ENCODE measurements around the gene CLCA4.

Gene CLCA4

GRCh38 chr1:86616871-86617270, 70.0 kb downstream of the CLCA4 start:
- H3K4me3 ChIP-seq (ENCODE audit: extremely low read depth, insufficient read depth, low read length, poor library complexity, severe bottlenecking) = no peak overlapping the region
- no peaks in the 10 kb centered on the region for H3K9me3 ChIP-seq (ENCODE audit: control insufficient read depth, low read length)
- H3K36me3 ChIP-seq (ENCODE audit: control insufficient read depth, insufficient read depth, low read length) = no peaks in the 10 kb centered on the region
- no CpG with 5 or more reads among the region's 1 CpG for WGBS, 2 experiments (ENCODE audit: insufficient coverage in 2 of 2)
- H3K27ac ChIP-seq (ENCODE audit: low read depth, low read length, severe bottlenecking) = no peak overlapping the region
- no peaks in the 10 kb centered on the region for H3K4me1 ChIP-seq (ENCODE audit: control insufficient read depth, insufficient read depth, low read length, poor library complexity, severe bottlenecking)

GRCh38 chr1:86618358-86618757, 71.5 kb downstream of the CLCA4 start:
- Histone ChIP-seq H3K4me3 (ENCODE audit: extremely low read depth, insufficient read depth, low read length, poor library complexity, severe bottlenecking) (no peak overlapping the region), H3K36me3 (ENCODE audit: control insufficient read depth, insufficient read depth, low read length) (no peaks in the 10 kb centered on the region), H3K4me1 (ENCODE audit: control insufficient read depth, insufficient read depth, low read length, poor library complexity, severe bottlenecking) (no peaks in the 10 kb centered on the region), H3K9me3 (ENCODE audit: control insufficient read depth, low read length) (no peaks in the 10 kb centered on the region), H3K27ac (ENCODE audit: low read depth, low read length, severe bottlenecking) (no peak overlapping the region)

- H3K4me1 ChIP-seq (ENCODE audit: control insufficient read depth, insufficient read depth, low read length, poor library complexity, severe bottlenecking) = no peaks in the 10 kb centered on the region
Measured at GRCh38 chr1:86619313-86619712, 72.4 kb downstream of the CLCA4 start.

GRCh38 chr1:86621286-86621685, 74.4 kb downstream of the CLCA4 start:
- Histone ChIP-seq H3K27ac (ENCODE audit: low read depth, low read length, severe bottlenecking) (no peak overlapping the region), H3K36me3 (ENCODE audit: control insufficient read depth, insufficient read depth, low read length) (no peaks in the 10 kb centered on the region), H3K4me3 (ENCODE audit: extremely low read depth, insufficient read depth, low read length, poor library complexity, severe bottlenecking) (no peak overlapping the region), H3K4me1 (ENCODE audit: control insufficient read depth, insufficient read depth, low read length, poor library complexity, severe bottlenecking) (no peaks in the 10 kb centered on the region), H3K9me3 (ENCODE audit: control insufficient read depth, low read length) (no peaks in the 10 kb centered on the region)
- WGBS, 2 experiments (ENCODE audit: insufficient coverage in 2 of 2) = 90% methylated on average over 1 of the region's 1 CpG; no CpG with 5 or more reads in 1 of the 2 experiments

More at GRCh38 chr1:86619313-86619712, 72.4 kb downstream of the CLCA4 start:
- no peaks in the 10 kb centered on the region for H3K9me3 ChIP-seq (ENCODE audit: control insufficient read depth, low read length)
- 91 to 100% methylated on average over 4 of the region's 4 CpGs for WGBS, 2 experiments (ENCODE audit: insufficient coverage in 2 of 2)
- no peak overlapping the region for H3K4me3 ChIP-seq (ENCODE audit: extremely low read depth, insufficient read depth, low read length, poor library complexity, severe bottlenecking)
- no peak overlapping the region for H3K27ac ChIP-seq (ENCODE audit: low read depth, low read length, severe bottlenecking)
- H3K36me3 ChIP-seq (ENCODE audit: control insufficient read depth, insufficient read depth, low read length) = no peaks in the 10 kb centered on the region
